SK-N-MC (cell line): ENCODE measurements around the gene ZNF431.

Experiments
- EZH2 ChIP-seq: fragments of 200-600 bp; sonication (generic); IDR thresholded peaks from one replicate; pipeline ENCODE4 v1.6.1; 2017; ENCODE audit warnings: antibody characterized with exemption
- FOXP2 ChIP-seq: optimal IDR thresholded peaks from 2 replicates; pipeline ENCODE3; 2011; ENCODE audit warnings: mild to moderate bottlenecking, moderate library complexity; ENCODE audit not compliant: insufficient read depth; ENCODE audit errors: extremely low read length, control extremely low read depth
- POLR2AphosphoS5 ChIP-seq: IDR thresholded peaks from 2 replicates; pipeline ENCODE4 v1.6.1; 2012; ENCODE audit warnings: mild to moderate bottlenecking, low read depth, low read length, borderline replicate concordance

DNA sequence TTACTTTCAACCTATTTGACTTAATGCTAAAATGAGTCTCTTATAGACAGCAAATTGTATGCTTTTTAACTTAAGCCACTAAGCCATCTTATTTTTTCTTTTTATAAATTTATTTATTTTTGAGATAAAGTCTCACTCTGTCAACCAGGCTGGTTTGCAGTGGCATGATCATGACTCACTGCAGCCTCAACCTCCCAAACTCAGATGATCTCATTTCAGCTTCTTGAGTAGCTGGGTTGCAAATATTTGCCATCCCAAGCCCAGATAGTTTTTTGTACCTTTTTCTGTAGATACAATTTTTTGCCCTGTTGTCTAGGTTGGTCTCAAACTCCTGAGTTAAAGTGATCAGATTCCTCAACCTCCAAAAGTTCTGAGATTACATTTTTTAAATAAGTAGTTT is 32.7 kb upstream of the ZNF431 start:
- no peak for TF ChIP-seq FOXP2
- TF ChIP-seq POLR2AphosphoS5, result no peak
- TF ChIP-seq EZH2, result no peak
